ENCODE data around the gene FAF1.

The FAF1 gene

GRCh38 chr1:50620680-50621329 is 339.3 kb downstream of the FAF1 start:
- TF ChIP-seq CTCF (IDR thresholded peaks at IDR 0.05; ENCODE audit: low read depth, low read length): peak; percentile 45
- DNase-seq (ENCODE audit: extremely low read depth, low read depth): no peak

- no peak for DNase-seq (ENCODE audit: extremely low read depth, low read depth)
- no peak for TF ChIP-seq CTCF (IDR thresholded peaks at IDR 0.05; ENCODE audit: low read depth, low read length)
Measured at GRCh38 chr1:50615036-50615750, 344.9 kb downstream of the FAF1 start.

GRCh38 chr1:50611675-50612074 is 348.4 kb downstream of the FAF1 start:
- no peak for DNase-seq (ENCODE audit: extremely low read depth, low read depth)
- no peak for TF ChIP-seq CTCF (IDR thresholded peaks at IDR 0.05; ENCODE audit: low read depth, low read length)

GRCh38 chr1:50610563-50610962 is 349.5 kb downstream of the FAF1 start:
- no peak for DNase-seq (ENCODE audit: extremely low read depth, low read depth)
- TF ChIP-seq CTCF (IDR thresholded peaks at IDR 0.05; ENCODE audit: low read depth, low read length): no peak

- TF ChIP-seq CTCF (IDR thresholded peaks at IDR 0.05; ENCODE audit: low read depth, low read length): no peak
- no peak for DNase-seq (ENCODE audit: extremely low read depth, low read depth)
Measured at GRCh38 chr1:50609508-50609907, 350.6 kb downstream of the FAF1 start.

GRCh38 chr1:50605186-50605875 is 354.7 kb downstream of the FAF1 start:
- peak; percentile 3 for DNase-seq (ENCODE audit: extremely low read depth, low read depth)
- peak; percentile 48 for TF ChIP-seq CTCF (IDR thresholded peaks at IDR 0.05; ENCODE audit: low read depth, low read length)

GRCh38 chr1:50604580-50604979 is 355.5 kb downstream of the FAF1 start:
- TF ChIP-seq CTCF (IDR thresholded peaks at IDR 0.05; ENCODE audit: low read depth, low read length): no peak; the same call in none of the 2 replicates
- DNase-seq (ENCODE audit: extremely low read depth, low read depth): no peak
